GM12878 (cell line): Measurements from ENCODE around the gene CCSER2. TPM values are rescaled to one million over a fixed set of nuclear protein-coding genes. Genes with fewer than 3 reads are reported as not detected.
A peak's percentile ranks its signal among the peaks of the same experiment; 100 is the strongest.

Experiments
- ATAC-seq: fragments of 200-7000 bp; cut with Tn5 transposase; 3 replicates; pipeline ENCODE4 v1.9.1; 2020; ENCODE audit warnings: mild to moderate bottlenecking, moderate library complexity
- BruUV-seq: library from RNA; stranded (reverse); fragments of 400-500 nt; replicated peaks from 2 replicates; lab custom pipeline; 2021; lab: Mats Ljungman, UMichigan
- CTCF ChIA-PET: fragments of 300-600 bp; sonication (Branson Sonifier 250); formaldehyde crosslinking; extraction: SDS; loops from one replicate; lab custom pipeline; 2021; ENCODE audit warnings: inconsistent platforms; lab: Yijun Ruan, JAX
- POLR2A ChIA-PET: fragments of 350-600 bp; formaldehyde crosslinking; extraction: SDS; loops from one replicate; lab custom pipeline; 2021; ENCODE audit warnings: inconsistent platforms; lab: Charles Lee
- RAD21 ChIA-PET: fragments of 300-600 bp; sonication (Branson Sonifier 250); formaldehyde crosslinking; loops from one replicate; lab custom pipeline; 2023; ENCODE audit warnings: antibody characterized with exemption; ENCODE audit not compliant: unreplicated experiment; lab: Charles Lee
- SMC1A ChIA-PET: fragments of 300-600 bp; sonication (Branson Sonifier 250); formaldehyde crosslinking; loops from one replicate; lab custom pipeline; 2023; ENCODE audit not compliant: unreplicated experiment, uncharacterized antibody; lab: Charles Lee
- DNase-seq: peaks from one replicate; pipeline ENCODE4 v3.0.0-alpha.2; 2011; ENCODE audit warnings: low read depth, low spot score
- FAIRE-seq: peaks from 3 replicates; lab custom pipeline; 2011; peaks lifted over from hg19 to GRCh38; lab: Jason Lieb, UNC
- H2AFZ ChIP-seq: 2 replicates; pipeline ENCODE4 v1.6.0; 2011; ENCODE audit warnings: low read depth, low read length, control low read depth; ENCODE audit not compliant: control insufficient read depth
- H3K27ac ChIP-seq: 2 replicates; pipeline ENCODE4 v1.5.1; 2011; ENCODE audit warnings: control low read depth; ENCODE audit not compliant: control insufficient read depth, insufficient read depth
- H3K27me3 ChIP-seq, 2 experiments: replicated peaks in 1 of 2; 2 replicates each; pipeline versions ENCODE4 v1.6.0 to v1.6.1; 2011; ENCODE audit warnings: low read length in 1 of 2; ENCODE audit not compliant: control insufficient read depth in 2 of 2, insufficient read depth in 2 of 2
- H3K36me3 ChIP-seq, 2 experiments: 2 replicates each; pipeline ENCODE4 v1.5.1; 2011; ENCODE audit warnings: low read length in 1 of 2; ENCODE audit not compliant: control insufficient read depth in 2 of 2, insufficient read depth in 2 of 2
- H3K4me1 ChIP-seq: 2 replicates; pipeline ENCODE4 v1.6.1; 2011; ENCODE audit warnings: mild to moderate bottlenecking, low read length, moderate library complexity, mixed read lengths; ENCODE audit not compliant: control insufficient read depth, insufficient read depth
- H3K4me2 ChIP-seq: 2 replicates; pipeline ENCODE4 v1.6.0; 2011; ENCODE audit warnings: control low read depth; ENCODE audit not compliant: control insufficient read depth, insufficient read depth
- H3K4me3 ChIP-seq: fragments of 200-600 bp; sonication (generic); 2 replicates; pipeline ENCODE4 v1.5.1; 2016
- H3K79me2 ChIP-seq: 2 replicates; pipeline ENCODE4 v1.6.0; 2011; ENCODE audit warnings: low read length; ENCODE audit not compliant: control insufficient read depth, insufficient read depth
- H3K9ac ChIP-seq: 2 replicates; pipeline ENCODE4 v1.8.0; 2011; ENCODE audit warnings: low read length, control low read depth, mixed read lengths; ENCODE audit not compliant: control insufficient read depth, insufficient read depth
- H3K9me3 ChIP-seq: replicated peaks from 3 replicates; pipeline ENCODE4 v1.5.1; 2011; ENCODE audit warnings: mild to moderate bottlenecking, low read length; ENCODE audit not compliant: control insufficient read depth, insufficient read depth
- H4K20me1 ChIP-seq: 2 replicates; pipeline ENCODE4 v1.6.0; 2011; ENCODE audit not compliant: control insufficient read depth, insufficient read depth
- ATF7 ChIP-seq: fragments of 450-650 bp; IDR thresholded peaks from 2 replicates; pipeline ENCODE4 v1.6.1; 2016; ENCODE audit warnings: low read depth, mild to moderate bottlenecking
- BMI1 ChIP-seq: fragments of 450-650 bp; IDR thresholded peaks from 2 replicates; pipeline ENCODE4 v1.6.1; 2016; ENCODE audit warnings: mild to moderate bottlenecking, moderate library complexity, borderline replicate concordance
- NFYB ChIP-seq: IDR thresholded peaks from 2 replicates; pipeline ENCODE4 v1.6.1; 2011; ENCODE audit warnings: low read depth, mild to moderate bottlenecking, low read length, improper control_type of control experiment, moderate library complexity; ENCODE audit not compliant: insufficient read depth
- PAX8 ChIP-seq: fragments of 450-650 bp; IDR thresholded peaks from 2 replicates; pipeline ENCODE4 v1.6.1; 2017; ENCODE audit warnings: mild to moderate bottlenecking, moderate library complexity
- RCOR1 ChIP-seq: conservative IDR thresholded peaks from 2 replicates; pipeline ENCODE4 v1.6.1; 2012; ENCODE audit warnings: low read depth, low read length, improper control_type of control experiment
- SIN3A ChIP-seq: IDR thresholded peaks from 2 replicates; pipeline ENCODE4 v1.6.1; 2012; ENCODE audit warnings: low read depth, low read length, improper control_type of control experiment
- ZNF207 ChIP-seq: fragments of 450-650 bp; IDR thresholded peaks from 2 replicates; pipeline ENCODE4 v1.6.1; 2014; ENCODE audit warnings: antibody characterized with exemption, mild to moderate bottlenecking, borderline replicate concordance
- ZNF24 ChIP-seq: fragments of 450-650 bp; IDR thresholded peaks from 2 replicates; pipeline ENCODE4 v1.6.1; 2017; ENCODE audit warnings: antibody characterized with exemption, mild to moderate bottlenecking
- WGBS: methylation state at CpG from one replicate; pipeline ENCODE4 v1.1.6; 2016; ENCODE audit warnings: low lambda C conversion rate; ENCODE audit not compliant: insufficient replicate concordance, insufficient coverage; ENCODE audit errors: missing lambda C conversion rate; 5-methylcytosine and 5-hydroxymethylcytosine counted together
- in situ Hi-C: fragments of 300-500 bp; cut with MboI; formaldehyde crosslinking; loops from 9 replicates; pipeline ENCODE4 v1.14.3; 2018; ENCODE audit warnings: mixed read lengths
- intact Hi-C: fragments of 100-400 bp; cut with micrococcal nuclease; formaldehyde crosslinking; loops from one replicate; pipeline ENCODE4 v1.14.2; 2022; ENCODE audit not compliant: unreplicated experiment
- polyA plus RNA-seq, 11 experiments: library from polyadenylated mRNA; depleted of rRNA in 4 of 11; unstranded in 6 of 11; stranded (reverse) in 5 of 11; fragments of >200 nt; fragmentation: Nextera tagmentation in 4 of 11; fragmentation: Illumina TruSeq in 1 of 11; extraction: Ambion mirVana in 4 of 11; extraction: Trizol in 1 of 11; gene quantifications; 1 replicate in 1 of 11; 2 replicates in 10 of 11; pipeline versions ENCODE4 v1.2.1 to v1.2.3, GENCODE V29; 2011 to 2016; ENCODE audit warnings: inconsistent platforms in 2 of 11, missing spikeins in 2 of 11, low read depth in 1 of 11
- total RNA-seq, 4 experiments: library from RNA; depleted of rRNA in 3 of 4; stranded (reverse); fragments of >200 nt in 3 of 4; fragmentation: Illumina TruSeq in 1 of 4; extraction: Trizol in 1 of 4; gene quantifications; 2 replicates each; pipeline versions ENCODE4 v1.2.1 to v1.2.3, GENCODE V29; 2013 to 2021
- TF ChIP-seq, protein P1 (sequence below): fragments of 450-650 bp; IDR thresholded peaks from 2 replicates; pipeline ENCODE4 v1.6.1; 2016; ENCODE audit warnings: mild to moderate bottlenecking
- TF ChIP-seq, protein P2 (sequence below): IDR thresholded peaks from 2 replicates; pipeline ENCODE4 v1.6.1; 2012; ENCODE audit warnings: mild to moderate bottlenecking, low read depth, low read length
- TF ChIP-seq, protein P3 (sequence below): fragments of 450-650 bp; IDR thresholded peaks from 2 replicates; pipeline ENCODE4 v1.6.1; 2016; ENCODE audit warnings: mild to moderate bottlenecking, moderate library complexity, borderline replicate concordance

CCSER2 gene
- total and polyA plus RNA-seq, 10 of the 15 experiments (the other 5 are each of a cell fraction or from before 2014, with no cell fraction given), result 4.7 to 18.8 (median 13.2) TPM

DNA sequence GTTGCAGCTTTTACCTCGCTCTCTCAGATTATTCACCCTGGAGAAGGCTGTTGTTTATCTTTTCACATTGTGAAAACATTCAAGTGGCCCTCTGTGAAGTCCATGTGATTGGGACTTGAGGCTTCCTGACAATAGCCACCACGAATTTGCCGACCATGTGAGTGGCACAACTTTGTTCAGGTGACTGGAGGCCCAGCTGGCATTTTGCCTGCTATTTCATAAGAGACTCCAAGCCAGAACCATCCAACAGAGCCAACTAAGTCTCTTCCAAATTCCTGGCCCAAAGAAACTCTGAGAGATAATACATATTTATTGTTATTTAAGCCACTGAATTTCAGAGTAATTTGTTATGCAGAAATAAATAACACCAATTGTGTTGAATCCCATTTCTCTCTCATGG lies 38.2 kb upstream of the CCSER2 start (continued):
- TF ChIP-seq BMI1 (no peak), ZNF207 (no peak), NFYB (no peak), ATF7 (no peak)
- TF ChIP-seq, protein P1, sequence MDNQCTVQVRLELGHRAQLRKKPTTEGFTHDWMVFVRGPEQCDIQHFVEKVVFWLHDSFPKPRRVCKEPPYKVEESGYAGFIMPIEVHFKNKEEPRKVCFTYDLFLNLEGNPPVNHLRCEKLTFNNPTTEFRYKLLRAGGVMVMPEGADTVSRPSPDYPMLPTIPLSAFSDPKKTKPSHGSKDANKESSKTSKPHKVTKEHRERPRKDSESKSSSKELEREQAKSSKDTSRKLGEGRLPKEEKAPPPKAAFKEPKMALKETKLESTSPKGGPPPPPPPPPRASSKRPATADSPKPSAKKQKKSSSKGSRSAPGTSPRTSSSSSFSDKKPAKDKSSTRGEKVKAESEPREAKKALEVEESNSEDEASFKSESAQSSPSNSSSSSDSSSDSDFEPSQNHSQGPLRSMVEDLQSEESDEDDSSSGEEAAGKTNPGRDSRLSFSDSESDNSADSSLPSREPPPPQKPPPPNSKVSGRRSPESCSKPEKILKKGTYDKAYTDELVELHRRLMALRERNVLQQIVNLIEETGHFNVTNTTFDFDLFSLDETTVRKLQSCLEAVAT, result no peak

DNA sequence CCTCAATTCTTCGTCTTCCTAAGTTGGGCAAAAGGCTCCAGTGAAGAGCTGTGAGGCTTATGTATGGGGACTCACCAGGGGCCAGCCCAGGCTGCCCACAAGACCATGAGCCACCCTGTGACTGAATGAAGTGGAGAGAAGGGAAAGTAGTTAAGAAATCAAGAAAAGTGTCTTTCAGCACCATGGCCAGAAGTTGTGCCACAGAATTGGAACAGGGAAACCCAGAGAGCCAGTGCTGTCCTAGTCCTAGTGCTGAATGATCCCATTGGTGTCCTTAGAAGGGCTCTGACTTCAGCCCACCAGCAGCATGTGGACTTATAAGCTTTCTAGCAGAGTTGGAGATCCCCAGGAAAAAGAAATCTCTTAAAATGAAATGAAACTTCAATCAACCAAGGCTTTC lies 37.0 kb upstream of the CCSER2 start:
- Histone ChIP-seq H2AFZ (no peak overlapping the region), H3K4me3 (no peak overlapping the region), H3K4me1 (peaks cover 19% of the 10 kb centered on the region), H4K20me1 (no peaks in the 10 kb centered on the region), H3K4me2 (no peak overlapping the region), H3K36me3 (no peaks in the 10 kb centered on the region), H3K79me2 (no peaks in the 10 kb centered on the region), H3K9me3 (no peaks in the 10 kb centered on the region), H3K27ac (no peak overlapping the region), H3K9ac (no peak overlapping the region), H3K27me3 (no peaks in the 10 kb centered on the region; a peak in 1 of 4 replicates)
- ATAC-seq (peak; percentile 44), DNase-seq (no peak), FAIRE-seq (no peak)
- POLR2A ChIA-PET, result no interaction called here
- RAD21 ChIA-PET, result no interaction called here
- 25% methylated on average over 1 of the region's 1 CpG for WGBS
- SMC1A ChIA-PET, result no interaction called here
- intact Hi-C loops (no loop called here), in situ Hi-C loops (no loop called here)
- BruUV-seq, result no TSS peak
- CTCF ChIA-PET, result interaction anchor here (1.5 to 1.6 kb wide), 2 partner anchors 24 to 61 kb away, joined by 3 to 5 read pairs; no protein-coding TSS in a partner anchor
- TF ChIP-seq, protein P2, sequence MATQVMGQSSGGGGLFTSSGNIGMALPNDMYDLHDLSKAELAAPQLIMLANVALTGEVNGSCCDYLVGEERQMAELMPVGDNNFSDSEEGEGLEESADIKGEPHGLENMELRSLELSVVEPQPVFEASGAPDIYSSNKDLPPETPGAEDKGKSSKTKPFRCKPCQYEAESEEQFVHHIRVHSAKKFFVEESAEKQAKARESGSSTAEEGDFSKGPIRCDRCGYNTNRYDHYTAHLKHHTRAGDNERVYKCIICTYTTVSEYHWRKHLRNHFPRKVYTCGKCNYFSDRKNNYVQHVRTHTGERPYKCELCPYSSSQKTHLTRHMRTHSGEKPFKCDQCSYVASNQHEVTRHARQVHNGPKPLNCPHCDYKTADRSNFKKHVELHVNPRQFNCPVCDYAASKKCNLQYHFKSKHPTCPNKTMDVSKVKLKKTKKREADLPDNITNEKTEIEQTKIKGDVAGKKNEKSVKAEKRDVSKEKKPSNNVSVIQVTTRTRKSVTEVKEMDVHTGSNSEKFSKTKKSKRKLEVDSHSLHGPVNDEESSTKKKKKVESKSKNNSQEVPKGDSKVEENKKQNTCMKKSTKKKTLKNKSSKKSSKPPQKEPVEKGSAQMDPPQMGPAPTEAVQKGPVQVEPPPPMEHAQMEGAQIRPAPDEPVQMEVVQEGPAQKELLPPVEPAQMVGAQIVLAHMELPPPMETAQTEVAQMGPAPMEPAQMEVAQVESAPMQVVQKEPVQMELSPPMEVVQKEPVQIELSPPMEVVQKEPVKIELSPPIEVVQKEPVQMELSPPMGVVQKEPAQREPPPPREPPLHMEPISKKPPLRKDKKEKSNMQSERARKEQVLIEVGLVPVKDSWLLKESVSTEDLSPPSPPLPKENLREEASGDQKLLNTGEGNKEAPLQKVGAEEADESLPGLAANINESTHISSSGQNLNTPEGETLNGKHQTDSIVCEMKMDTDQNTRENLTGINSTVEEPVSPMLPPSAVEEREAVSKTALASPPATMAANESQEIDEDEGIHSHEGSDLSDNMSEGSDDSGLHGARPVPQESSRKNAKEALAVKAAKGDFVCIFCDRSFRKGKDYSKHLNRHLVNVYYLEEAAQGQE, result peak; percentile 98
- TF ChIP-seq ZNF24, result no peak
- TF ChIP-seq SIN3A, result peak; percentile 39; the same call in 1 of the 2 replicates
- 0 out of 2 replicates have a peak, but pooled peaks have one; percentile 55 for TF ChIP-seq RCOR1
- TF ChIP-seq, protein P3, sequence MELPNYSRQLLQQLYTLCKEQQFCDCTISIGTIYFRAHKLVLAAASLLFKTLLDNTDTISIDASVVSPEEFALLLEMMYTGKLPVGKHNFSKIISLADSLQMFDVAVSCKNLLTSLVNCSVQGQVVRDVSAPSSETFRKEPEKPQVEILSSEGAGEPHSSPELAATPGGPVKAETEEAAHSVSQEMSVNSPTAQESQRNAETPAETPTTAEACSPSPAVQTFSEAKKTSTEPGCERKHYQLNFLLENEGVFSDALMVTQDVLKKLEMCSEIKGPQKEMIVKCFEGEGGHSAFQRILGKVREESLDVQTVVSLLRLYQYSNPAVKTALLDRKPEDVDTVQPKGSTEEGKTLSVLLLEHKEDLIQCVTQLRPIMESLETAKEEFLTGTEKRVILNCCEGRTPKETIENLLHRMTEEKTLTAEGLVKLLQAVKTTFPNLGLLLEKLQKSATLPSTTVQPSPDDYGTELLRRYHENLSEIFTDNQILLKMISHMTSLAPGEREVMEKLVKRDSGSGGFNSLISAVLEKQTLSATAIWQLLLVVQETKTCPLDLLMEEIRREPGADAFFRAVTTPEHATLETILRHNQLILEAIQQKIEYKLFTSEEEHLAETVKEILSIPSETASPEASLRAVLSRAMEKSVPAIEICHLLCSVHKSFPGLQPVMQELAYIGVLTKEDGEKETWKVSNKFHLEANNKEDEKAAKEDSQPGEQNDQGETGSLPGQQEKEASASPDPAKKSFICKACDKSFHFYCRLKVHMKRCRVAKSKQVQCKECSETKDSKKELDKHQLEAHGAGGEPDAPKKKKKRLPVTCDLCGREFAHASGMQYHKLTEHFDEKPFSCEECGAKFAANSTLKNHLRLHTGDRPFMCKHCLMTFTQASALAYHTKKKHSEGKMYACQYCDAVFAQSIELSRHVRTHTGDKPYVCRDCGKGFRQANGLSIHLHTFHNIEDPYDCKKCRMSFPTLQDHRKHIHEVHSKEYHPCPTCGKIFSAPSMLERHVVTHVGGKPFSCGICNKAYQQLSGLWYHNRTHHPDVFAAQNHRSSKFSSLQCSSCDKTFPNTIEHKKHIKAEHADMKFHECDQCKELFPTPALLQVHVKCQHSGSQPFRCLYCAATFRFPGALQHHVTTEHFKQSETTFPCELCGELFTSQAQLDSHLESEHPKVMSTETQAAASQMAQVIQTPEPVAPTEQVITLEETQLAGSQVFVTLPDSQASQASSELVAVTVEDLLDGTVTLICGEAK, result peak; percentile 66
- no peak for TF ChIP-seq PAX8
